Liver (tissue), 3 donors: ENCODE results near the gene MYH7B.

Experiments used
- ATF3 ChIP-seq: IDR thresholded peaks from 2 replicates; pipeline ENCODE4 v1.6.1; 2016; ENCODE audit warnings: antibody characterized with exemption
- CTCF ChIP-seq: fragments of 150-350 bp; IDR thresholded peaks from 2 replicates; pipeline ENCODE4 v1.5.1; 2017; ENCODE audit warnings: improper control_type of control experiment, low read depth, low read length; ENCODE audit not compliant: missing input control
- EGR1 ChIP-seq, 2 donors: IDR thresholded peaks; 2 replicates each; pipeline ENCODE4 v1.6.1; 2016 to 2018; ENCODE audit warnings: antibody characterized with exemption in 2 of 2, low read depth in 2 of 2
- FOXA1 ChIP-seq: IDR thresholded peaks from 2 replicates; pipeline ENCODE4 v1.6.1; 2016; ENCODE audit warnings: antibody characterized with exemption
- HNF4G ChIP-seq: IDR thresholded peaks from 2 replicates; pipeline ENCODE4 v1.6.1; 2016; ENCODE audit warnings: antibody characterized with exemption
- RAD21 ChIP-seq, 2 donors: IDR thresholded peaks; 2 replicates each; pipeline ENCODE4 v1.6.1; 2016; ENCODE audit warnings: antibody characterized with exemption in 2 of 2, mild to moderate bottlenecking in 2 of 2
- RXRA ChIP-seq, 2 donors: IDR thresholded peaks; 2 replicates each; pipeline ENCODE4 v1.6.1; 2017 to 2018; ENCODE audit warnings: antibody characterized with exemption in 2 of 2, mild to moderate bottlenecking in 1 of 2
- TAF1 ChIP-seq: conservative IDR thresholded peaks from 2 replicates; pipeline ENCODE4 v1.6.1; 2016; ENCODE audit warnings: antibody characterized with exemption, mild to moderate bottlenecking
- TF ChIP-seq, protein P1 (sequence below): IDR thresholded peaks from 2 replicates; pipeline ENCODE4 v1.6.1; 2016; ENCODE audit warnings: antibody characterized with exemption, mild to moderate bottlenecking
- TF ChIP-seq, protein P2 (sequence below): IDR thresholded peaks from 2 replicates; pipeline ENCODE4 v1.6.1; 2016; ENCODE audit warnings: antibody characterized with exemption
- donor health status: healthy.
- donor health status: healthy.

GRCh38 chr20:35000311-35000921 is 44.7 kb downstream of the MYH7B start:
- TF ChIP-seq EGR1 (IDR thresholded peaks at IDR 0.05; ENCODE audit: low read depth in 2 of 2) (no peak), CTCF (no peak), HNF4G (no peak), RAD21 (IDR thresholded peaks at IDR 0.05) (no peak), ATF3 (no peak), RXRA (IDR thresholded peaks at IDR 0.05) (no peak), TAF1 (no peak), FOXA1 (no peak)
- TF ChIP-seq, protein P1, sequence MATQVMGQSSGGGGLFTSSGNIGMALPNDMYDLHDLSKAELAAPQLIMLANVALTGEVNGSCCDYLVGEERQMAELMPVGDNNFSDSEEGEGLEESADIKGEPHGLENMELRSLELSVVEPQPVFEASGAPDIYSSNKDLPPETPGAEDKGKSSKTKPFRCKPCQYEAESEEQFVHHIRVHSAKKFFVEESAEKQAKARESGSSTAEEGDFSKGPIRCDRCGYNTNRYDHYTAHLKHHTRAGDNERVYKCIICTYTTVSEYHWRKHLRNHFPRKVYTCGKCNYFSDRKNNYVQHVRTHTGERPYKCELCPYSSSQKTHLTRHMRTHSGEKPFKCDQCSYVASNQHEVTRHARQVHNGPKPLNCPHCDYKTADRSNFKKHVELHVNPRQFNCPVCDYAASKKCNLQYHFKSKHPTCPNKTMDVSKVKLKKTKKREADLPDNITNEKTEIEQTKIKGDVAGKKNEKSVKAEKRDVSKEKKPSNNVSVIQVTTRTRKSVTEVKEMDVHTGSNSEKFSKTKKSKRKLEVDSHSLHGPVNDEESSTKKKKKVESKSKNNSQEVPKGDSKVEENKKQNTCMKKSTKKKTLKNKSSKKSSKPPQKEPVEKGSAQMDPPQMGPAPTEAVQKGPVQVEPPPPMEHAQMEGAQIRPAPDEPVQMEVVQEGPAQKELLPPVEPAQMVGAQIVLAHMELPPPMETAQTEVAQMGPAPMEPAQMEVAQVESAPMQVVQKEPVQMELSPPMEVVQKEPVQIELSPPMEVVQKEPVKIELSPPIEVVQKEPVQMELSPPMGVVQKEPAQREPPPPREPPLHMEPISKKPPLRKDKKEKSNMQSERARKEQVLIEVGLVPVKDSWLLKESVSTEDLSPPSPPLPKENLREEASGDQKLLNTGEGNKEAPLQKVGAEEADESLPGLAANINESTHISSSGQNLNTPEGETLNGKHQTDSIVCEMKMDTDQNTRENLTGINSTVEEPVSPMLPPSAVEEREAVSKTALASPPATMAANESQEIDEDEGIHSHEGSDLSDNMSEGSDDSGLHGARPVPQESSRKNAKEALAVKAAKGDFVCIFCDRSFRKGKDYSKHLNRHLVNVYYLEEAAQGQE = no peak
- TF ChIP-seq, protein P2, sequence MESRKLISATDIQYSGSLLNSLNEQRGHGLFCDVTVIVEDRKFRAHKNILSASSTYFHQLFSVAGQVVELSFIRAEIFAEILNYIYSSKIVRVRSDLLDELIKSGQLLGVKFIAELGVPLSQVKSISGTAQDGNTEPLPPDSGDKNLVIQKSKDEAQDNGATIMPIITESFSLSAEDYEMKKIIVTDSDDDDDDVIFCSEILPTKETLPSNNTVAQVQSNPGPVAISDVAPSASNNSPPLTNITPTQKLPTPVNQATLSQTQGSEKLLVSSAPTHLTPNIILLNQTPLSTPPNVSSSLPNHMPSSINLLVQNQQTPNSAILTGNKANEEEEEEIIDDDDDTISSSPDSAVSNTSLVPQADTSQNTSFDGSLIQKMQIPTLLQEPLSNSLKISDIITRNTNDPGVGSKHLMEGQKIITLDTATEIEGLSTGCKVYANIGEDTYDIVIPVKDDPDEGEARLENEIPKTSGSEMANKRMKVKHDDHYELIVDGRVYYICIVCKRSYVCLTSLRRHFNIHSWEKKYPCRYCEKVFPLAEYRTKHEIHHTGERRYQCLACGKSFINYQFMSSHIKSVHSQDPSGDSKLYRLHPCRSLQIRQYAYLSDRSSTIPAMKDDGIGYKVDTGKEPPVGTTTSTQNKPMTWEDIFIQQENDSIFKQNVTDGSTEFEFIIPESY = no peak
